ENCODE measurements around the gene KIAA1549. TPM values are rescaled to one million over a fixed set of nuclear protein-coding genes. Genes with fewer than 3 reads are reported as not detected.

Gene KIAA1549
- total and polyA plus RNA-seq, 2 of the 8 experiments (the other 6 are each of a cell fraction or from before 2014, with no cell fraction given), result 6.5 to 17.3 TPM

GRCh38 chr7:138814816-138815332 lies 166.3 kb downstream of the KIAA1549 start:
- Histone ChIP-seq H4K5ac (ENCODE audit: insufficient read length, low read depth, low read length) (no peak overlapping the region), H3K4ac (replicated peaks; ENCODE audit: insufficient read length, low read depth, low read length) (no peak overlapping the region), H2BK12ac (ENCODE audit: low read depth, low read length) (no peak overlapping the region), H3K79me1 (ENCODE audit: low read depth, low read length) (no peaks in the 10 kb centered on the region), H2BK120ac (replicated peaks; ENCODE audit: low read depth, low read length) (no peak overlapping the region), H3K14ac (ENCODE audit: insufficient read length) (no peak overlapping the region), H3K23ac (ENCODE audit: insufficient read length) (no peak overlapping the region), H4K8ac (ENCODE audit: extremely low read depth, insufficient read depth, low read length) (no peak overlapping the region), H3K56ac (replicated peaks; ENCODE audit: insufficient read length, low read depth, low read length) (no peak overlapping the region), H3K27ac (ENCODE audit: low read depth, low read length) (no peak overlapping the region), H3K4me1 (replicated peaks in 1 of 4; ENCODE audit: control insufficient read depth in 3 of 4, insufficient read depth in 4 of 4, low read length in 3 of 4) (no peaks in the 10 kb centered on the region), H2AFZ (ENCODE audit: low read length) (no peak overlapping the region), H2AK5ac (ENCODE audit: low read depth, low read length) (no peak overlapping the region), H3K79me2 (ENCODE audit: control insufficient read depth in 1 of 2, insufficient read depth in 2 of 2, low read length in 2 of 2) (no peaks in the 10 kb centered on the region), H3K4me3 (ENCODE audit: extremely low read depth in 1 of 4, insufficient read depth in 2 of 4, low read depth in 3 of 4, low read length in 4 of 4) (no peak overlapping the region), H2BK20ac (ENCODE audit: low read length) (no peak overlapping the region), H3K23me2 (ENCODE audit: low read depth, low read length) (no peaks in the 10 kb centered on the region; the same call in 1 of the 2 replicates), H3K9me3 (ENCODE audit: insufficient read depth in 2 of 2, low read depth in 1 of 2, low read length in 1 of 2) (no peaks in the 10 kb centered on the region), H4K20me1 (replicated peaks in 1 of 2; ENCODE audit: control insufficient read depth in 1 of 2, insufficient read depth in 2 of 2, low read length in 2 of 2) (no peaks in the 10 kb centered on the region), H2BK15ac (ENCODE audit: low read length) (no peak overlapping the region), H4K91ac (replicated peaks; ENCODE audit: insufficient read length, low read length) (no peak overlapping the region), H2BK5ac (ENCODE audit: low read depth, low read length) (no peak overlapping the region), H3K27me3 (replicated peaks in 1 of 4; ENCODE audit: control insufficient read depth in 3 of 4, extremely low read depth in 1 of 4, insufficient read depth in 3 of 4, low read length in 3 of 4) (peaks cover 0 to 1% (median 0%) of the 10 kb centered on the region in 4 experiments; a peak in 1 of 7 replicates), H3K36me3 (ENCODE audit: control insufficient read depth in 2 of 4, insufficient read depth in 4 of 4, low read length in 3 of 4) (no peaks in the 10 kb centered on the region), H3K9ac (replicated peaks in 1 of 4; ENCODE audit: extremely low read depth in 1 of 4, low read depth in 3 of 4, low read length in 3 of 4) (no peak overlapping the region), H3K18ac (ENCODE audit: extremely low read depth, low read length) (no peak overlapping the region), H3K4me2 (ENCODE audit: insufficient read depth in 1 of 2, low read depth in 2 of 2, low read length in 2 of 2) (no peak overlapping the region)
- FAIRE-seq, result no peak
- DNase-seq (ENCODE audit: low read depth in 1 of 2, low spot score in 2 of 2), result no peak
- POLR2A ChIA-PET (ENCODE audit: partially characterized antibody), result no interaction called here
- WGBS, 2 experiments (ENCODE audit: extremely low coverage in 1 of 2, insufficient coverage in 1 of 2, insufficient read length in 1 of 2, insufficient replicate concordance in 2 of 2, low coverage in 1 of 2, low lambda C conversion rate in 2 of 2, missing lambda C conversion rate in 1 of 2), result 84% methylated on average over 1 of the region's 1 CpG; no CpG with 5 or more reads in 1 of the 2 experiments
- CTCF ChIA-PET (ENCODE audit: partially characterized antibody), result interaction anchor here (0.7 to 2.2 kb wide), 4 partner anchors 18 to 986 kb away, joined by 3 to 5 read pairs (median 3); no protein-coding TSS in a partner anchor
- TF ChIP-seq CBX5 (IDR thresholded peaks at IDR 0.05; ENCODE audit: low read depth, low read length) (no peak), SUZ12 (IDR thresholded peaks at IDR 0.05; ENCODE audit: low read length) (no peak), MAX (IDR thresholded peaks at IDR 0.05) (no peak), ATF3 (IDR thresholded peaks at IDR 0.05; ENCODE audit: insufficient read depth, low read depth, low read length) (no peak), TAF7 (optimal IDR thresholded peaks at IDR 0.05; ENCODE audit: borderline replicate concordance, low read depth, low read length) (no peak), HDAC2 (IDR thresholded peaks at IDR 0.05; ENCODE audit: borderline replicate concordance in 1 of 2, low read depth in 2 of 2, low read length in 2 of 2) (no peak), MAFK (IDR thresholded peaks at IDR 0.05; ENCODE audit: low read depth, low read length) (no peak)
- TF ChIP-seq, protein P1, sequence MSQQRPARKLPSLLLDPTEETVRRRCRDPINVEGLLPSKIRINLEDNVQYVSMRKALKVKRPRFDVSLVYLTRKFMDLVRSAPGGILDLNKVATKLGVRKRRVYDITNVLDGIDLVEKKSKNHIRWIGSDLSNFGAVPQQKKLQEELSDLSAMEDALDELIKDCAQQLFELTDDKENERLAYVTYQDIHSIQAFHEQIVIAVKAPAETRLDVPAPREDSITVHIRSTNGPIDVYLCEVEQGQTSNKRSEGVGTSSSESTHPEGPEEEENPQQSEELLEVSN (IDR thresholded peaks at IDR 0.05), result no peak

All from H1 (cell line).